IgD-negative memory B cell (primary cell): ENCODE data around the gene AKAP11. TPM values are rescaled to one million over a fixed set of nuclear protein-coding genes. Genes with fewer than 3 reads are reported as not detected.
"Not testable (repeated sequence)": the region's sequence is repeated elsewhere in the genome, so short reads cannot be mapped to it uniquely, and the experiment has no call there.

ENCODE experiments used
- H3K27ac Mint-ChIP-seq, 3 donors: one replicate each; pipeline ENCODE4 v1.8.0; 2020 to 2022; ENCODE audit warnings: mild to moderate bottlenecking in 3 of 3, mixed read lengths in 3 of 3, moderate library complexity in 1 of 3
- H3K27me3 Mint-ChIP-seq: one replicate; pipeline ENCODE4 v1.8.0; 2021; ENCODE audit warnings: mixed read lengths
- H3K36me3 Mint-ChIP-seq: one replicate; pipeline ENCODE4 v1.8.0; 2020; ENCODE audit warnings: mild to moderate bottlenecking, mixed read lengths
- H3K4me1 Mint-ChIP-seq, 3 donors: one replicate each; pipeline ENCODE4 v1.8.0; 2020 to 2022; ENCODE audit warnings: mixed read lengths in 3 of 3, mild to moderate bottlenecking in 1 of 3
- H3K4me3 Mint-ChIP-seq, 4 donors: one replicate each; pipeline ENCODE4 v1.8.0; 2020 to 2022; ENCODE audit warnings: mild to moderate bottlenecking in 4 of 4, mixed read lengths in 4 of 4, moderate library complexity in 3 of 4
- H3K9me3 Mint-ChIP-seq, 3 donors: one replicate each; pipeline ENCODE4 v1.8.0; 2020 to 2021; ENCODE audit warnings: mixed read lengths in 3 of 3, mild to moderate bottlenecking in 1 of 3
- polyA plus RNA-seq: library from polyadenylated mRNA; unstranded; fragments of 300-500 nt; fragmentation: Illumina TruSeq; gene quantifications from one replicate; pipeline ENCODE4 v1.2.3, GENCODE V29; 2021

Gene AKAP11
- polyA plus RNA-seq, result 6.1 TPM

- Mint-ChIP-seq H3K27me3 (no peaks in the 10 kb centered on the region), H3K4me1 (peaks cover 24 to 48% (median 41%) of the 10 kb centered on the region in 3 donors), H3K36me3 (peaks cover 4% of the 10 kb centered on the region), H3K9me3 (peaks cover 0 to 3% (median 0%) of the 10 kb centered on the region in 3 donors), H3K4me3 (peak within 1 kb of the TSS; percentile 67 to 99 (median 98)), H3K27ac (peak within 1 kb of the TSS; percentile 76 to 100 (median 98))
Measured at GRCh38 chr13:42272115-42272803, at the start of gene AKAP11. Gene AKAP11, plus strand, starts transcription at chr13:42272152. Its CDS starts 14,197 bp downstream, at chr13:42286349.

GRCh38 chr13:42223681-42224080 is 48.3 kb upstream of the AKAP11 start:
- Mint-ChIP-seq H3K4me1 (peaks cover 0 to 2% (median 0%) of the 10 kb centered on the region in 3 donors), H3K27ac (no peak overlapping the region), H3K4me3 (no peak overlapping the region), H3K27me3 (no peaks in the 10 kb centered on the region), H3K36me3 (no peaks in the 10 kb centered on the region), H3K9me3 (peaks cover 0 to 3% (median 1%) of the 10 kb centered on the region in 3 donors)

GRCh38 chr13:42225051-42225450 is 46.9 kb upstream of the AKAP11 start:
- H3K36me3 Mint-ChIP-seq, result no peaks in the 10 kb centered on the region
- H3K27me3 Mint-ChIP-seq, result no peaks in the 10 kb centered on the region
- H3K9me3 Mint-ChIP-seq, result peaks cover 0 to 3% (median 1%) of the 10 kb centered on the region in 3 donors
- peaks cover 0 to 2% (median 0%) of the 10 kb centered on the region in 3 donors for H3K4me1 Mint-ChIP-seq
- H3K27ac Mint-ChIP-seq, result no peak overlapping the region
- H3K4me3 Mint-ChIP-seq, result no peak overlapping the region

- H3K9me3 Mint-ChIP-seq, H3K27ac Mint-ChIP-seq, H3K36me3 Mint-ChIP-seq, H3K27me3 Mint-ChIP-seq, H3K4me1 Mint-ChIP-seq, H3K4me3 Mint-ChIP-seq: not testable (repeated sequence)
Measured at GRCh38 chr13:42226759-42227158, 45.2 kb upstream of the AKAP11 start.

- Mint-ChIP-seq H3K4me1 (peaks cover 0 to 2% (median 0%) of the 10 kb centered on the region in 3 donors), H3K27me3 (peaks cover 3% of the 10 kb centered on the region), H3K27ac (no peak overlapping the region), H3K9me3 (peaks cover 0 to 3% (median 1%) of the 10 kb centered on the region in 3 donors), H3K36me3 (no peaks in the 10 kb centered on the region), H3K4me3 (no peak overlapping the region)
Measured at GRCh38 chr13:42228527-42228926, 43.4 kb upstream of the AKAP11 start.

GRCh38 chr13:42229287-42229686 is 42.7 kb upstream of the AKAP11 start:
- Mint-ChIP-seq H3K4me1 (peaks cover 0 to 2% (median 0%) of the 10 kb centered on the region in 3 donors), H3K4me3 (no peak overlapping the region), H3K27me3 (peaks cover 3% of the 10 kb centered on the region), H3K36me3 (no peaks in the 10 kb centered on the region), H3K27ac (no peak overlapping the region), H3K9me3 (peaks cover 0 to 3% (median 1%) of the 10 kb centered on the region in 3 donors)

GRCh38 chr13:42232671-42233070 is 39.3 kb upstream of the AKAP11 start:
- Mint-ChIP-seq H3K27me3 (peaks cover 3% of the 10 kb centered on the region), H3K9me3 (no peaks in the 10 kb centered on the region), H3K4me1 (peaks cover 0 to 2% (median 0%) of the 10 kb centered on the region in 3 donors), H3K36me3 (no peaks in the 10 kb centered on the region), H3K27ac (no peak overlapping the region), H3K4me3 (no peak overlapping the region)

GRCh38 chr13:42233726-42234125 is 38.2 kb upstream of the AKAP11 start:
- Mint-ChIP-seq H3K27ac (no peak overlapping the region), H3K36me3 (no peaks in the 10 kb centered on the region), H3K4me1 (no peaks in the 10 kb centered on the region), H3K27me3 (peaks cover 3% of the 10 kb centered on the region), H3K9me3 (no peaks in the 10 kb centered on the region), H3K4me3 (no peak overlapping the region)

GRCh38 chr13:42239161-42239560 is 32.8 kb upstream of the AKAP11 start:
- no peaks in the 10 kb centered on the region for H3K9me3 Mint-ChIP-seq

GRCh38 chr13:42239644-42240043 is 32.3 kb upstream of the AKAP11 start:
- peak overlapping the region in 1 of 3 donors; percentile 59 for H3K27ac Mint-ChIP-seq

More at GRCh38 chr13:42239161-42239560, 32.8 kb upstream of the AKAP11 start:
- Mint-ChIP-seq H3K27ac (no peak overlapping the region), H3K36me3 (peaks cover 2% of the 10 kb centered on the region), H3K4me1 (no peaks in the 10 kb centered on the region), H3K27me3 (peaks cover 1% of the 10 kb centered on the region), H3K4me3 (no peak overlapping the region)

GRCh38 chr13:42246541-42246940 is 25.4 kb upstream of the AKAP11 start:
- no peak overlapping the region for H3K27ac Mint-ChIP-seq
- H3K36me3 Mint-ChIP-seq, result peaks cover 2% of the 10 kb centered on the region
- no peak overlapping the region for H3K4me3 Mint-ChIP-seq
- H3K27me3 Mint-ChIP-seq, result peaks cover 1% of the 10 kb centered on the region
- no peaks in the 10 kb centered on the region for H3K9me3 Mint-ChIP-seq
- H3K4me1 Mint-ChIP-seq, result no peaks in the 10 kb centered on the region

More at GRCh38 chr13:42239644-42240043, 32.3 kb upstream of the AKAP11 start:
- peaks cover 1% of the 10 kb centered on the region for H3K27me3 Mint-ChIP-seq
- H3K36me3 Mint-ChIP-seq, result peaks cover 2% of the 10 kb centered on the region
- no peak overlapping the region for H3K4me3 Mint-ChIP-seq
- no peaks in the 10 kb centered on the region for H3K9me3 Mint-ChIP-seq
- no peaks in the 10 kb centered on the region for H3K4me1 Mint-ChIP-seq

GRCh38 chr13:42247883-42248282 is 24.1 kb upstream of the AKAP11 start:
- Mint-ChIP-seq H3K9me3 (no peaks in the 10 kb centered on the region), H3K27ac (no peak overlapping the region), H3K4me1 (no peaks in the 10 kb centered on the region), H3K27me3 (no peaks in the 10 kb centered on the region), H3K36me3 (peaks cover 2% of the 10 kb centered on the region), H3K4me3 (no peak overlapping the region)

GRCh38 chr13:42255886-42256285 is 16.1 kb upstream of the AKAP11 start:
- H3K9me3 Mint-ChIP-seq, result no peaks in the 10 kb centered on the region
- H3K27me3 Mint-ChIP-seq, result no peaks in the 10 kb centered on the region
- no peak overlapping the region for H3K27ac Mint-ChIP-seq
- H3K4me3 Mint-ChIP-seq, result no peak overlapping the region
- no peaks in the 10 kb centered on the region for H3K36me3 Mint-ChIP-seq
- H3K4me1 Mint-ChIP-seq, result no peaks in the 10 kb centered on the region

- Mint-ChIP-seq H3K4me3 (no peak overlapping the region), H3K36me3 (no peaks in the 10 kb centered on the region)
Measured at GRCh38 chr13:42258747-42259146, 13.2 kb upstream of the AKAP11 start.

GRCh38 chr13:42259515-42259914 is 12.4 kb upstream of the AKAP11 start:
- Mint-ChIP-seq H3K36me3 (no peaks in the 10 kb centered on the region), H3K4me3 (no peak overlapping the region), H3K27ac (no peak overlapping the region), H3K4me1 (peaks cover 0 to 2% (median 0%) of the 10 kb centered on the region in 3 donors), H3K9me3 (no peaks in the 10 kb centered on the region), H3K27me3 (no peaks in the 10 kb centered on the region)

More at GRCh38 chr13:42258747-42259146, 13.2 kb upstream of the AKAP11 start:
- Mint-ChIP-seq H3K4me1 (peaks cover 0 to 2% (median 0%) of the 10 kb centered on the region in 3 donors), H3K27me3 (no peaks in the 10 kb centered on the region), H3K27ac (no peak overlapping the region), H3K9me3 (no peaks in the 10 kb centered on the region)
